Measurements from ENCODE around the gene SIPA1L2.

Gene SIPA1L2

GRCh38 chr1:232648316-232648715, 18.4 kb upstream of the SIPA1L2 start:
- no peak for DNase-seq (ENCODE audit: low read depth)

- no peak for DNase-seq (ENCODE audit: low read depth)
Observed at GRCh38 chr1:232644209-232644608, 14.3 kb upstream of the SIPA1L2 start.

- no peak for DNase-seq (ENCODE audit: low read depth)
Observed at GRCh38 chr1:232643251-232643650, 13.3 kb upstream of the SIPA1L2 start.

- no peak for DNase-seq (ENCODE audit: low read depth)
Observed at GRCh38 chr1:232641507-232641906, 11.6 kb upstream of the SIPA1L2 start.

GRCh38 chr1:232636799-232637198, 6.9 kb upstream of the SIPA1L2 start:
- DNase-seq (ENCODE audit: low read depth), result no peak

GRCh38 chr1:232635778-232636356, 5.9 kb upstream of the SIPA1L2 start:
- DNase-seq (ENCODE audit: low read depth), result no peak

GRCh38 chr1:232635279-232635678, 5.3 kb upstream of the SIPA1L2 start:
- no peak for DNase-seq (ENCODE audit: low read depth)

GRCh38 chr1:232634096-232634495, 4.2 kb upstream of the SIPA1L2 start:
- DNase-seq (ENCODE audit: low read depth), result no peak

- no peak for DNase-seq (ENCODE audit: low read depth)
Observed at GRCh38 chr1:232630894-232631195, 912 bp upstream of the SIPA1L2 start.

GRCh38 chr1:232629250-232630046, 485 bp downstream of the SIPA1L2 start:
- DNase-seq (ENCODE audit: low read depth), result no peak

GRCh38 chr1:232628335-232629249, 1.3 kb downstream of the SIPA1L2 start:
- no peak for DNase-seq (ENCODE audit: low read depth)

- DNase-seq (ENCODE audit: low read depth), result no peak
Observed at GRCh38 chr1:232627645-232628334, 2.1 kb downstream of the SIPA1L2 start.

- no peak for DNase-seq (ENCODE audit: low read depth)
Observed at GRCh38 chr1:232627171-232627570, 2.8 kb downstream of the SIPA1L2 start.

- no peak for DNase-seq (ENCODE audit: low read depth)
Observed at GRCh38 chr1:232626452-232626851, 3.5 kb downstream of the SIPA1L2 start.

- DNase-seq (ENCODE audit: low read depth), result no peak
Observed at GRCh38 chr1:232625319-232625868, 4.5 kb downstream of the SIPA1L2 start.

- no peak for DNase-seq (ENCODE audit: low read depth)
Observed at GRCh38 chr1:232624546-232625281, 5.2 kb downstream of the SIPA1L2 start.

- DNase-seq (ENCODE audit: low read depth), result no peak
Observed at GRCh38 chr1:232622981-232623380, 7.0 kb downstream of the SIPA1L2 start.

GRCh38 chr1:232622378-232622777, 7.6 kb downstream of the SIPA1L2 start:
- no peak for DNase-seq (ENCODE audit: low read depth)

- DNase-seq (ENCODE audit: low read depth), result no peak
Observed at GRCh38 chr1:232621050-232621449, 8.9 kb downstream of the SIPA1L2 start.

- DNase-seq (ENCODE audit: low read depth), result no peak
Observed at GRCh38 chr1:232620356-232620969, 9.5 kb downstream of the SIPA1L2 start.

- no peak for DNase-seq (ENCODE audit: low read depth)
Observed at GRCh38 chr1:232617237-232617636, 12.7 kb downstream of the SIPA1L2 start.

Data from stimulated activated CD8-positive, alpha-beta memory T cell treated with anti-CD3 and anti-CD28 coated beads, Interleukin-7, amount 100 ng/mL, for 24 hours (primary cell).